HG02870 (cell line): ENCODE measurements around the gene FAAP100.

Experiments
- ATAC-seq: cut with Tn5 transposase; IDR thresholded peaks from one replicate; pipeline ENCODE4 v1.9.1; 2021; ENCODE audit warnings: mild to moderate bottlenecking, moderate library complexity; ENCODE audit not compliant: unreplicated experiment

Gene FAAP100

DNA sequence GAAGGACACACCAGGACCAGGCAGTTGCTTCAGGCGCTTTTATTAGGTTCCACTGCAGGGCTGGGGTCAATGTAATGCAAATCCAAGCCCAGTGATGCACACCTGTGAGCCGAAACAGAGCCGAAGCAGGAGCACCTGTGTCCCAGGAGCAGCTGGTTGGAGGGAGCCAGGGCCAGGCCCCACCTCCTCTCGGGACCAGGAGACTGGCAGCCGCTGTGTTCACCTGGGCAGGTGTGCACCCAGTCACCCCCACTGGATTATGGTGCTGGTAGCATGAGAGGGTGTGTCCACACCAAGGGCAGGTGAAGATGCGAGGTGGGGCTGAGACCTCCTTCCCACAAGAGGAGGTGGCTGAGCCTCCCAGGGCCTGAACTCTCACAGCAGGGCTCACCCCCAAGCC lies 4.7 kb upstream of the FAAP100 start:
- ATAC-seq: no peak

GRCh38 chr17:81556175-81556691 lies 4.1 kb upstream of the FAAP100 start:
- ATAC-seq: no peak

DNA sequence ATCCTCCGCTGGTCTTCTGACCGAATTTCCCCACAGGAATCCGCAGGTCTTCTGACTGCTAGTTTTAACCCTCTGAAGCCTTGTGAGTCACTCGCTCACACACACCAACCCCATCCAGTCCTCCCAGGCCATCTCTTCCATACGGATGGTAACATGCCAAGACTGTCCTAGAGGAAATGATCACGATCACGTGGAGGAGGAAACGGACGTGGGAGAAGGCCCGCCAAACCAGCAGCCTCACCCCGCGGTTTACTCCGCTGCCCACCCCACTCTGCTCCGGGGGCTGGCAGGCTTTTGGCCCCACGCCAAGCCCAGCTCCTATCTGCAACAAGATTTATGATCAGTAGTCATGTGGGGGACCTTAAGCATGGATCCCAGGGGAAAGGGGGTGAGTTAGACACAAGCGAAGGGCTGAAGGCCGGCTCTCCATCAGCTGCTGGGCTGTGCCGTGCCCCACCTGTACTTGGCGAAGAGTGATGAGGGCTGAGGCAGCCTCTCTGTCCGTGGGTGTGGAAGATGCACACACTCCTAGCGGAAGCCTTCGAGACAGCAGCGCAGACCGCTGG lies 1.5 kb upstream of the FAAP100 start:
- ATAC-seq: no peak

GRCh38 chr17:81553018-81553615 lies 964 bp upstream of the FAAP100 start:
- no peak for ATAC-seq

- ATAC-seq: no peak
These were observed 502 bp downstream of the FAAP100 start for GRCh38 chr17:81551458-81552243.

DNA sequence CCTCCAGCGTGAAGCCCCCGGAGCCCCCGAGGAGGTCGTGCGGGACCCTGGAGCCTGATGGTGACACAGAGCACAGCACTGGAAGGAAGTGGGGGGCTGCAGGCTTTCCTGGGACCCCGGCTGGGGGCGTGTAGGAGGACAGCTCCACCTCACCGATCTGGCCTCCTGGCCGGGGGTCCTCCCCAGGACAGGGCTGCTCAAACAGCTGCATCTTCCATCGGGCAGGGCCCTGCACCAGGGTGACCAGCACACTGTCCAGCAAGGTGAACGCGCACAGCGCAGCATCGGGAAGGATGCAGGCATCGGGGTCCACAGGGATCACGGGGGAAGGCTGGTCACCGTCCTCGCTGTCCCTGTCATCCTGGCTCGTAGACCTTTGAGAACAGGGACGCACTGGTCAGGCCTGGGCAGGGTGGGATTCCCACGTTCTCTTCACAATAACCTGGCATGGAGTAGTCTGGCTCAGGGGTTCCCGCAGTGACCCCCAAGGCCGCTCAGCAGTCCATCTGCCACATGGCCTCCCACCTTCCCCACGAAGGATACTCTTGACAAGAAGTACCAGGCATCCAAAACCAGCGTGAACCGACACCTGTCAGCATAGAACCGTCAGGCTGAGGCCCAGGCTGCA lies 1.2 kb downstream of the FAAP100 start:
- no peak for ATAC-seq

- ATAC-seq: no peak
These were observed 1.9 kb downstream of the FAAP100 start for GRCh38 chr17:81550285-81550684.

GRCh38 chr17:81549826-81550225 lies 2.3 kb downstream of the FAAP100 start:
- ATAC-seq: no peak

DNA sequence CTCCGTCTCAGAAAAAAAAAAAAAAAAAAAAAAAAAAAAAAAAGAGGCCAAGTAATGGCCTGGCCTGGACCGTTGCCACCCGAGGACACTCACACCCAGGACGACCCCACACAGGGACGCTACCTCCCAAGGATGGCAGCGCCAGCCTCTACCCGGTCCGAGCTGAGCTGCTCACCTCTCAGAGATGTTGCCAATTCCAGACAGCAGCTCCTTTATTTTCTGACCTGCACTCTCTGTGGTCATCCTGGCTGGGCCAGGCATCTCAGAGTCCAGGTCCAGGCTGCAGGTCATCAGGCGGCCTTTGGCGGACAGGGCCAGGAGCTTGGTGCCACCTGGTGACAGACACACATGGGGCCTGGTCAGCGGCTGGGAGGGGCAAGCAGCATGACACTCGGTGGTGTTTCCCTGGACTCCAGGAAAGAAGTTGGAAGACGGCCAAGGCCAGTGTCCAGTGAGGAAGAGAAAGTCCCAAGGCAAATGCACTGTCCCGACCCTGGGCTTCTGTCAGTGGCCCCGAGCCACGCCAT lies 3.1 kb downstream of the FAAP100 start:
- no peak for ATAC-seq

DNA sequence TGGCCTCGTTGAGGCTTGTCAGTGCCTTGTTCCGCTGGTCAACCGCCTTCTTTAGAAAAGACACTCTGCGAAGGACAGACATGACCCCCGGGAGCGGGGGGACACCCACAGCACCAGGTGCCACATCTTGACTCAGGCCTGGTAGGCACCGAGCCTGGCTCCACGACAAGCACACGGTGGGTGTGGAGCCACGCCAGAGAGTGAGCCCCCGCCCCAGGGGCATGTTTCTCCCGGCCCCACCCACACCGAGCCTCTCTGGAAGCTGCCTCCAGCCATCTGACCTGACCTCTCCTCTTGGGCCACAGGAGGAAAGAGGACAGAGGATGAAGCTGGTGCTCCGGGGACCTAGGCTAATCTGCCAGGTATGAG lies 4.6 kb downstream of the FAAP100 start:
- ATAC-seq: no peak

DNA sequence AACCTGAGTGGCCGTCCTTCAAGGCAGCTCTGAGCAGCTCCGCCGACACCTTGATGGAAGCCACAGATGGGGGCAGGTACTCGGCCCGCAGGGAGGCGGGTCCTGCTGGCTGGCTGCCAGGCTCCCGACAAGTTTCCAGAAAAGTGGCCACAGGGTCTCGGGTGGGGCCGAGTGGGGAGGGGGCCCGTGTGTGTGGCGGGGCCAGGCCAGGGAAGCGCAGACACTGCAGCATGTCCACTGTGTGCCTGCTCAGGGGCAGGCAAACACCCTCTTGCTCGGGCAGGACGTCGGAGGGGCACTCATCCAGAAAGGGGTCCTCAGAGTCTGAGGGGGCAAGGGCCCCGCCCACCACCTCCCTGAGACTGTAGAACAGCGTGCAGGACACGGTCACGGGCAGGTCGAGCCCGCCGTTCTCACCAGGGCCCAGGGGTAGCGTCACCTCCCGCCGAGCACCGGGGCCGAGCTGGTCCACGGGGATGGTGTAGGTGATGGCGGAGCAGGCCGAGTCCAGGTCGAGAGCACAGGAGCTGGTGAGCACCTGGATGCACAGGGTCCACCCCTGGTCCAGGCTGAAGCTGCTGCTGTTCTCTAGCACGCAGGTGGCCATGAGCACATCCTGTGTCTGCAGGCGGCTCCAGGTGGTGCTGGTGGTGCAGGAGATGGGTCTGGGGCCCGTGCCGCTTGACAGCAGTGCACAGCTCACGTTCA lies 5.1 kb downstream of the FAAP100 start:
- ATAC-seq: no peak

DNA sequence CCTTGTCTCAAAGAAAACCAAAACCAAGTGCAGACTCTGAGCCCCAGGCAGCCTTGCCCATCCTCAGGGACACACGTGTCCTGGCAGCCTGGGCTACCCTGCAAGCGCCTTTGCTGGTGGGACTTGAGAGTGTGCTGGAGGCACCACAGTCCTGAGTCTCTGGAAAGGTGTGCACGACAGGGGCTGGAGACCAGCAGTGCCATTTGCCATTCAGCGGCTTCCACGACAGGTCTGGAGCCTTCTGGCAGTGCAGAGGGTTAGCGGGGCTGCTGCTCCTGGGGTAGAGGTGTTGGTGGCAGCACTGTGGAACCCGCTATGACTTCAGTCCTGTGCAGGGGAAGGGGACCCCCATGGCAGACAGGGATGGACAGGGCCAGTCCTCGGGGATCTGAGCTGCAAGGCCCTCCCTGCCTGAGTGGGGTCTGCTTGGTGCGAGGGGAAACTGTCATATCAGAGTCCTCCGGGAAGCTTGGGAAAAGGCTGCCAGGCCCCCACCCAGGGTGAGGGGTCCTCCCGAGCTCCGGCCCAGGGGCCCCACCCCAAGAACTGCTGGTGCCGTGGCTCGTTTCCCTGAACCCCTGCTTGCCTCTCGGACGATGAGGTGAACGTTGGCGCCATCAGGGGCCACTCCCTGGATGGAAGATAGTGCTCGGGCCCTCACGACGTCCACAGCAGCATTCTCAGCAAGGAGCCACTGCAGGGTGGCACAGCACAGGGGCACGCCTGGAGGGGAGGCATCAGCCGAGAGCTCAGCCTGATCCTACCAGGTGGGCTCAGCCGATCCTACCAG lies 6.8 kb downstream of the FAAP100 start:
- ATAC-seq: no peak

DNA sequence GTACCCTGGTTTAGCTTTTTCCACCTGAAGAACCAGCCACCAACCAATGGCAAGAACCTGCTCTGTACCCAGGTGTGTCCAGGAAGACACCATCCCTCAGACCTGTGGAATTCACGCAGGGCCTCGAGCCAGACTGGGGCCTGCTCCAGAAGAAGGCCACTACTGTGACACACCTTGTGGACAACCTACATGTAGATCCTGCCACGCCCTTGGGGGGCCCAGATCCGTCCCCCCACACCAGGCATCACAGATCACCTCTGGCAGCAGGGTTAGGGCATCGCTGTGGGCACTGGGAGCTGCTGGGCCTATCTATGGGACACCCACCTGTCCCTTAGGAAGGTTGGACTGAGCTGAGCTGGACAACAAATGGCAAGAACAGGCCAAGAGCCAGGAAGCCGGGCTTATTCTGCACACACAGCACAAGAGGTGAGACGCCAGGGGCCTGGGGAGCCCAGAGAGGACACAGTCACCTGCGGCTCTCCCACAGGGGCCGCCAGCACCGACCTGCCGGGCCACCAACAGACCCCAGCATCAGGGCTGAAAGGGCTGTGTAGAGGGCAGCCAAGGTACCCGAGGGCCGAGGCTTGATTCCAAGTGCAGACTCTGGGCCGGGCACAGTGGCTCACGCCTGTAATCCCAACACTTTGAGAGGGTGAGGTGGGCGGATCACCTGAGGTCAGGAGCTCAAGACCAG lies 7.7 kb downstream of the FAAP100 start:
- ATAC-seq: no peak

DNA sequence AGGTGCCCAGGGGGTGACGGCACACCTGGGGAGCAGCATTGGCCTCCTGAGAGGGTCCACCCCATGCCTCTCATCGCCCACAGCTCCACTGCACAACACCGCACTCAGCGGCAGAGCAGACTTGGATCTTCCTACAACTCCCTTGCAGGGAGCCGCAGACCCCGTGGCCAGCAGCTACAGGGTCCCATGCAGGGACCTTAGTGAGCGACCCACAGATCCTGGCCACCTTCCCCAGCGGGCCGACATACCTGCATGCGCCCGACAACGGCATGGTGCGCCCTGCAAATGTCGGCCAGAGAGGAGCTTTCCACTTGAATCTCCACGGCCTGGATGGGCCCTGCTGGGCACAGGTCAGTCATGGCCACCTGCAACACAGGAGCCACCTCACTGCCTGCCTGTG lies 8.4 kb downstream of the FAAP100 start:
- ATAC-seq: no peak

GRCh38 chr17:81543339-81543675 lies 8.8 kb downstream of the FAAP100 start:
- no peak for ATAC-seq

DNA sequence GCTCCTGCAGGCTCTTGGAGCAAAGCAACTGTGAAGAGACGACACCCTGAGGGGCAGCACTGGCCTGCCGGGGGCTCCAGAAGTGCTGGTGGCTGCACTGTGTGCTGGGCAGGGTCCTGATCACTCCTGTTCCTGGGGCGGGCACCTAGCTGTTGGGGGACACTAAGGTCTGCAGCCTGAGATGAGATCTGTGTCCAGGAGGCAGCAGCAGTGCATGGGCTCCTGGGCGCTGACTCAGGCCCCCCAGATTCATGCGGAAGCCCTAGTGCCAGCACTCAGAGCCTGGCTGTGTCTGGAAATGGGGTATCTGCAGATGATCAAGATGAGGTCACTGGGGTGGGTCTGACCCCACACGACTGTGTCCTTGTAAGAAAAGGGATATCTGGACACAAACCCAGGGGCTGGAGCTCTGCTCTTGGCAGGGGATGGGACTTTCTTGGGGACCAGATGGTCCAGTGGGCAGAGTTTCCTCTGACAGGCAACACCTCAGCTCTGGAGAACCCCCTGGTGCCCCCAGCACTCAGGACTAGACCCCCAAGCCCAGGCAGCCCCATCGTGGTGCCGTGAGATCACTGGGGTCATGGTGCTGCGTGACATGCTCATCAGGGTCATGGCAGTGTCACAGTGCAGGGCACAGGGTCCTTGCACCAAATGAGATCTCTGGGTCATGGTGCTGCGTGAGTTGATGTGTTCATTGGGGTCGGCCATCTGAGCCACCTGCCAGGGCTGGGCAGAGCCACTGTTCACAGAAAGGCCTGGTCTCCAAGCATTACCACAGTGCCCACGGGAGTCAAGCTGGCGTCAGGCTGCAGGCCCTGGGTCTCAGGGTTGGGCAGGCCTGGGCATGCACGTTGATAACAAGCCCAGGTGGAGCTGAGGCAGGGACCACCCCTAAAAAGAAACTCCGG lies 9.5 kb downstream of the FAAP100 start:
- ATAC-seq: no peak

DNA sequence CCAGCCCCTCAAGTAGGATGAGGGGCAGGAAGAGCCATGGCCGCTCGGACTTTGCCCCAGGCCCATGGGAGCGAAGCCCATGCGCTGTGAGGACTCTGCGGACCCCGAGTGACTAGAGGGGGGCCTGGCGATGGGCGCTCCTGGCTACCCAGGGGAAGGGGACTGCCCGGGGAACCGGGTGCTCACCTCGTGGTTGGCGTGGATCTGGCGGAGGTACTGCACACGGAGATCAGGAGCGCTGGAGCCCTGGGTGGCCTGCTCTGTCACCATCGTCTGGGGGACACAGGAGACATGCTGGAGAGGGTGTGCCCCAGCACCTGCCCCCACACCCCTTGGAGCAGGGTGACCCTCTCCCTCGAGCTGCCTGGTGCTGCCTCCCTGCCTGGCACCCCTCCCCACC lies 11.0 kb downstream of the FAAP100 start:
- no peak for ATAC-seq

DNA sequence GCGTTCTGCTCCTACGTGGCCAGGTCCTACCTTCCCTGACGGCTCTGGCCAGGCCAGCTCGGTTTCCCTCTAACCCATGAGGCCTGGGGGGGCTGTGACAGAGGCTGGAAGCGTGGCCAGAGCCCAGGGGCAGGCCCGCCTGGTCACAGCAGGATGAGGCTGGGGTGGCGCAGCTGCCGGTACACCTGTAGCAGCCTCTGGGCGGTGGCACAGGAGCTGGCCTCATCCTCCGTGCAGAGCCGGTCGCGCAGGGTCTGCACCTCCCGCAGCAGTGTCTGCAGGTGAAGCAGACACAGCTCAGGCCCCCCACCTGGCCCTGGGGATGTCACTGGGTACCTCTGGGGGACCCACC lies 11.5 kb downstream of the FAAP100 start:
- no peak for ATAC-seq
